OCI-LY1 (cell line): ENCODE measurements around the gene CPA4.

Experiments used
- H2AFZ ChIP-seq: fragments of 200-600 bp; sonication (generic), shearing (Covaris generic); 2 replicates; pipeline ENCODE4 v1.6.0; 2014; ENCODE audit warnings: antibody characterized with exemption, mild to moderate bottlenecking, low read length
- H3F3A ChIP-seq: fragments of 200-600 bp; sonication (generic), shearing (Covaris generic); 2 replicates; pipeline ENCODE4 v1.6.0; 2014; ENCODE audit warnings: mild to moderate bottlenecking, antibody characterized with exemption, low read length, moderate library complexity; ENCODE audit not compliant: insufficient read depth
- H3K27ac ChIP-seq: fragments of 200-600 bp; sonication (generic); 2 replicates; pipeline ENCODE4 v1.5.1; 2014; ENCODE audit warnings: low read length, mixed run types, mild to moderate bottlenecking, low read depth; ENCODE audit not compliant: poor library complexity, severe bottlenecking
- H3K27me3 ChIP-seq: fragments of 200-600 bp; sonication (generic); 2 replicates; pipeline ENCODE4 v1.6.0; 2014; ENCODE audit warnings: antibody characterized with exemption, mild to moderate bottlenecking, low read length, moderate library complexity; ENCODE audit not compliant: insufficient read depth
- H3K36me3 ChIP-seq: fragments of 200-600 bp; sonication (generic); 2 replicates; pipeline ENCODE4 v1.6.1; 2014; ENCODE audit warnings: mild to moderate bottlenecking, antibody characterized with exemption, low read length, moderate library complexity, mixed read lengths; ENCODE audit not compliant: insufficient read depth
- H3K4me1 ChIP-seq: fragments of 200-600 bp; sonication (generic); 2 replicates; pipeline ENCODE4 v1.5.1; 2014; ENCODE audit warnings: mild to moderate bottlenecking, low read length, moderate library complexity; ENCODE audit not compliant: insufficient read depth, severe bottlenecking
- H3K4me2 ChIP-seq: fragments of 200-600 bp; sonication (generic), shearing (Covaris generic); 2 replicates; pipeline ENCODE4 v1.6.1; 2014; ENCODE audit warnings: low read length
- H3K4me3 ChIP-seq: fragments of 200-600 bp; sonication (generic); 2 replicates; pipeline ENCODE4 v1.5.1; 2014; ENCODE audit warnings: low read length, low read depth, mild to moderate bottlenecking, mixed read lengths; ENCODE audit not compliant: poor library complexity, severe bottlenecking
- H3K79me2 ChIP-seq: fragments of 200-600 bp; shearing (Covaris generic); 2 replicates; pipeline ENCODE4 v1.6.1; 2016; ENCODE audit warnings: mixed run types, low read length, mixed read lengths; ENCODE audit not compliant: insufficient read depth
- H3K9ac ChIP-seq: fragments of 200-600 bp; sonication (generic), shearing (Covaris generic); 2 replicates; pipeline ENCODE4 v1.6.1; 2014; ENCODE audit warnings: mild to moderate bottlenecking, low read length, mixed read lengths
- H3K9me2 ChIP-seq: fragments of 200-600 bp; sonication (generic), shearing (Covaris generic); 2 replicates; pipeline ENCODE4 v1.6.1; 2014; ENCODE audit warnings: low read depth, mild to moderate bottlenecking, low read length, mixed read lengths
- H3K9me3 ChIP-seq: fragments of 200-600 bp; shearing (Covaris generic); 2 replicates; pipeline ENCODE4 v1.6.1; 2014; ENCODE audit warnings: low read length, mixed read lengths
- H4K20me1 ChIP-seq: fragments of 200-600 bp; sonication (generic), shearing (Covaris generic); 2 replicates; pipeline ENCODE4 v1.6.0; 2016; ENCODE audit warnings: mild to moderate bottlenecking, low read length; ENCODE audit not compliant: insufficient read depth
- EZH2 ChIP-seq: fragments of 200-600 bp; sonication (generic), shearing (Covaris generic); IDR thresholded peaks from 2 replicates; pipeline ENCODE4 v1.8.0; 2017; ENCODE audit warnings: borderline replicate concordance, mixed run types, mild to moderate bottlenecking, antibody characterized with exemption, low read length, moderate library complexity, mixed read lengths
- TF ChIP-seq, protein P1 (sequence below): fragments of 200-600 bp; sonication (generic), shearing (Covaris generic); IDR thresholded peaks from 2 replicates; pipeline ENCODE4 v1.5.1; 2017; ENCODE audit warnings: mild to moderate bottlenecking, antibody characterized with exemption, low read length, moderate library complexity, mixed read lengths

The CPA4 gene

GRCh38 chr7:130278860-130279259 is 14.1 kb upstream of the CPA4 start:
- Histone ChIP-seq H4K20me1 (no peaks in the 10 kb centered on the region), H2AFZ (no peak overlapping the region), H3K9me2 (no peaks in the 10 kb centered on the region), H3K36me3 (no peaks in the 10 kb centered on the region), H3K9me3 (no peaks in the 10 kb centered on the region), H3K27ac (no peak overlapping the region), H3K79me2 (no peaks in the 10 kb centered on the region), H3K9ac (no peak overlapping the region), H3K4me1 (no peaks in the 10 kb centered on the region), H3K4me3 (no peak overlapping the region), H3K27me3 (peaks cover 14% of the 10 kb centered on the region; the same call in 1 of the 2 replicates), H3F3A (no peaks in the 10 kb centered on the region), H3K4me2 (no peak overlapping the region)
- TF ChIP-seq, protein P1, sequence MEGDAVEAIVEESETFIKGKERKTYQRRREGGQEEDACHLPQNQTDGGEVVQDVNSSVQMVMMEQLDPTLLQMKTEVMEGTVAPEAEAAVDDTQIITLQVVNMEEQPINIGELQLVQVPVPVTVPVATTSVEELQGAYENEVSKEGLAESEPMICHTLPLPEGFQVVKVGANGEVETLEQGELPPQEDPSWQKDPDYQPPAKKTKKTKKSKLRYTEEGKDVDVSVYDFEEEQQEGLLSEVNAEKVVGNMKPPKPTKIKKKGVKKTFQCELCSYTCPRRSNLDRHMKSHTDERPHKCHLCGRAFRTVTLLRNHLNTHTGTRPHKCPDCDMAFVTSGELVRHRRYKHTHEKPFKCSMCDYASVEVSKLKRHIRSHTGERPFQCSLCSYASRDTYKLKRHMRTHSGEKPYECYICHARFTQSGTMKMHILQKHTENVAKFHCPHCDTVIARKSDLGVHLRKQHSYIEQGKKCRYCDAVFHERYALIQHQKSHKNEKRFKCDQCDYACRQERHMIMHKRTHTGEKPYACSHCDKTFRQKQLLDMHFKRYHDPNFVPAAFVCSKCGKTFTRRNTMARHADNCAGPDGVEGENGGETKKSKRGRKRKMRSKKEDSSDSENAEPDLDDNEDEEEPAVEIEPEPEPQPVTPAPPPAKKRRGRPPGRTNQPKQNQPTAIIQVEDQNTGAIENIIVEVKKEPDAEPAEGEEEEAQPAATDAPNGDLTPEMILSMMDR, result no peak
- no peak for TF ChIP-seq EZH2

GRCh38 chr7:130279286-130279685 is 13.7 kb upstream of the CPA4 start:
- Histone ChIP-seq H3K27me3 (peaks cover 14% of the 10 kb centered on the region; the same call in 1 of the 2 replicates), H3K4me2 (no peak overlapping the region), H3K27ac (no peak overlapping the region), H2AFZ (no peak overlapping the region), H3K4me1 (no peaks in the 10 kb centered on the region), H3K9ac (no peak overlapping the region), H3K4me3 (no peak overlapping the region), H3K79me2 (no peaks in the 10 kb centered on the region), H3K9me3 (no peaks in the 10 kb centered on the region), H3F3A (no peaks in the 10 kb centered on the region), H3K9me2 (no peaks in the 10 kb centered on the region), H3K36me3 (no peaks in the 10 kb centered on the region), H4K20me1 (no peaks in the 10 kb centered on the region)
- TF ChIP-seq, protein P1, result no peak
- TF ChIP-seq EZH2, result no peak

- H3K9me3 ChIP-seq, result no peaks in the 10 kb centered on the region
- no peak overlapping the region for H3K9ac ChIP-seq
- no peak overlapping the region for H2AFZ ChIP-seq
- H3F3A ChIP-seq, result no peaks in the 10 kb centered on the region
- H3K4me2 ChIP-seq, result no peak overlapping the region
- H3K9me2 ChIP-seq, result no peaks in the 10 kb centered on the region
- peaks cover 14% of the 10 kb centered on the region; the same call in 1 of the 2 replicates for H3K27me3 ChIP-seq
- no peak overlapping the region for H3K4me3 ChIP-seq
- H3K79me2 ChIP-seq, result no peaks in the 10 kb centered on the region
- H3K36me3 ChIP-seq, result no peaks in the 10 kb centered on the region
- TF ChIP-seq, protein P1, result no peak
- no peak for TF ChIP-seq EZH2
- H3K27ac ChIP-seq, result no peak overlapping the region
- no peaks in the 10 kb centered on the region for H4K20me1 ChIP-seq
- H3K4me1 ChIP-seq, result no peaks in the 10 kb centered on the region
These were observed 13.1 kb upstream of the CPA4 start for GRCh38 chr7:130279906-130280305.
